ENCODE results near the gene MYO7A.

- TF ChIP-seq POLR2A (IDR thresholded peaks at IDR 0.05) (no peak), CTCF (IDR thresholded peaks at IDR 0.05) (no peak)
Measured at GRCh38 chr11:77130763-77131513, 2.9 kb downstream of the MYO7A start.
